ENCODE results near the gene SMPX. TPM values are rescaled to one million over a fixed set of nuclear protein-coding genes. Genes with fewer than 3 reads are reported as not detected.

Gene SMPX
- total and polyA plus RNA-seq, 4 donors: 0.09 to 0.10 TPM; not detected in 2

DNA sequence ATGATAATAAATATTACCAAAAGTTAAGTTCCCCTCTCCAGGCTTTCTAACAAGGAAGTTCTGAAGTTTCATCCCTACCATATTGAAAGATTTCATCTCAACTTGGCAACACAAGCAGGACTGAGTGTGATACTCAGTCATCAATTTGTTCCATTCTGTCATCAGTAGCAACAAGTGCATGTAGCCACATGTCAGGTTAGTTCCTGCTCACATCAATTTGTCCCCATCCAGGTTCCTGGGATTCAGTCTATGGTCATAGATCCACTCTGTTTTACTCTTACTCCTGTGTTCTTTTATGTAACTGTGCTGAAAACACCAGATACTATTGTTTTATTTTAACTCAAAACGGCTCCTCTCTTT, 22.2 kb downstream of the SMPX start:
- Histone ChIP-seq H3K9me3 (ENCODE audit: control insufficient read depth in 4 of 4, low read length in 3 of 4) (no peaks in the 10 kb centered on the region), H3K36me3 (ENCODE audit: control insufficient read depth in 4 of 4, insufficient read depth in 3 of 4, low read depth in 1 of 4, low read length in 3 of 4) (no peaks in the 10 kb centered on the region), H3K27ac (ENCODE audit: low read depth in 1 of 2, low read length in 2 of 2) (no peak overlapping the region), H3K27me3 (ENCODE audit: control insufficient read depth in 4 of 4, insufficient read depth in 4 of 4, low read length in 3 of 4) (no peaks in the 10 kb centered on the region), H3K4me3 (ENCODE audit: low read depth in 1 of 3, low read length in 3 of 3) (no peak overlapping the region), H3K9ac (ENCODE audit: low read depth in 1 of 2, low read length in 2 of 2) (no peak overlapping the region), H3K4me1 (ENCODE audit: control insufficient read depth in 4 of 4, insufficient read depth in 4 of 4, low read length in 3 of 4) (peaks cover 2 to 14% (median 10%) of the 10 kb centered on the region in 4 donors)
- no peak for DNase-seq (ENCODE audit: low spot score)
- TF ChIP-seq HNF4G (IDR thresholded peaks at IDR 0.05) (no peak), RXRA (IDR thresholded peaks at IDR 0.05) (no peak), YY1 (IDR thresholded peaks at IDR 0.05) (no peak), GABPA (IDR thresholded peaks at IDR 0.05 in 1 of 2, conservative IDR thresholded peaks at IDR 0.05 in 1 of 2) (no peak), HNF4A (conservative IDR thresholded peaks at IDR 0.05) (no peak), REST (IDR thresholded peaks at IDR 0.05) (no peak), JUND (IDR thresholded peaks at IDR 0.05) (no peak), TAF1 (conservative IDR thresholded peaks at IDR 0.05) (no peak), FOXA1 (IDR thresholded peaks at IDR 0.05) (no peak), FOXA2 (IDR thresholded peaks at IDR 0.05) (no peak), SP1 (IDR thresholded peaks at IDR 0.05) (no peak), MAX (IDR thresholded peaks at IDR 0.05) (no peak), EGR1 (IDR thresholded peaks at IDR 0.05; ENCODE audit: low read depth in 2 of 2) (no peak), NR2F2 (IDR thresholded peaks at IDR 0.05) (no peak)
- TF ChIP-seq, protein P1, sequence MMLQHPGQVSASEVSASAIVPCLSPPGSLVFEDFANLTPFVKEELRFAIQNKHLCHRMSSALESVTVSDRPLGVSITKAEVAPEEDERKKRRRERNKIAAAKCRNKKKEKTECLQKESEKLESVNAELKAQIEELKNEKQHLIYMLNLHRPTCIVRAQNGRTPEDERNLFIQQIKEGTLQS (IDR thresholded peaks at IDR 0.05): no peak
- TF ChIP-seq, protein P2, sequence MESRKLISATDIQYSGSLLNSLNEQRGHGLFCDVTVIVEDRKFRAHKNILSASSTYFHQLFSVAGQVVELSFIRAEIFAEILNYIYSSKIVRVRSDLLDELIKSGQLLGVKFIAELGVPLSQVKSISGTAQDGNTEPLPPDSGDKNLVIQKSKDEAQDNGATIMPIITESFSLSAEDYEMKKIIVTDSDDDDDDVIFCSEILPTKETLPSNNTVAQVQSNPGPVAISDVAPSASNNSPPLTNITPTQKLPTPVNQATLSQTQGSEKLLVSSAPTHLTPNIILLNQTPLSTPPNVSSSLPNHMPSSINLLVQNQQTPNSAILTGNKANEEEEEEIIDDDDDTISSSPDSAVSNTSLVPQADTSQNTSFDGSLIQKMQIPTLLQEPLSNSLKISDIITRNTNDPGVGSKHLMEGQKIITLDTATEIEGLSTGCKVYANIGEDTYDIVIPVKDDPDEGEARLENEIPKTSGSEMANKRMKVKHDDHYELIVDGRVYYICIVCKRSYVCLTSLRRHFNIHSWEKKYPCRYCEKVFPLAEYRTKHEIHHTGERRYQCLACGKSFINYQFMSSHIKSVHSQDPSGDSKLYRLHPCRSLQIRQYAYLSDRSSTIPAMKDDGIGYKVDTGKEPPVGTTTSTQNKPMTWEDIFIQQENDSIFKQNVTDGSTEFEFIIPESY (IDR thresholded peaks at IDR 0.05): no peak
- TF ChIP-seq, protein P3, sequence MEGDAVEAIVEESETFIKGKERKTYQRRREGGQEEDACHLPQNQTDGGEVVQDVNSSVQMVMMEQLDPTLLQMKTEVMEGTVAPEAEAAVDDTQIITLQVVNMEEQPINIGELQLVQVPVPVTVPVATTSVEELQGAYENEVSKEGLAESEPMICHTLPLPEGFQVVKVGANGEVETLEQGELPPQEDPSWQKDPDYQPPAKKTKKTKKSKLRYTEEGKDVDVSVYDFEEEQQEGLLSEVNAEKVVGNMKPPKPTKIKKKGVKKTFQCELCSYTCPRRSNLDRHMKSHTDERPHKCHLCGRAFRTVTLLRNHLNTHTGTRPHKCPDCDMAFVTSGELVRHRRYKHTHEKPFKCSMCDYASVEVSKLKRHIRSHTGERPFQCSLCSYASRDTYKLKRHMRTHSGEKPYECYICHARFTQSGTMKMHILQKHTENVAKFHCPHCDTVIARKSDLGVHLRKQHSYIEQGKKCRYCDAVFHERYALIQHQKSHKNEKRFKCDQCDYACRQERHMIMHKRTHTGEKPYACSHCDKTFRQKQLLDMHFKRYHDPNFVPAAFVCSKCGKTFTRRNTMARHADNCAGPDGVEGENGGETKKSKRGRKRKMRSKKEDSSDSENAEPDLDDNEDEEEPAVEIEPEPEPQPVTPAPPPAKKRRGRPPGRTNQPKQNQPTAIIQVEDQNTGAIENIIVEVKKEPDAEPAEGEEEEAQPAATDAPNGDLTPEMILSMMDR (IDR thresholded peaks at IDR 0.05; ENCODE audit: low read depth, low read length, missing input control): no peak
- WGBS: 88% methylated on average over 1 of the region's 1 CpG

Data from liver (tissue), 9 donors.